NCI-H1930 (cell line): Measurements from ENCODE around the gene PTPRN2.
"Not testable (repeated sequence)": the region's sequence is repeated elsewhere in the genome, so short reads cannot be mapped to it uniquely, and the experiment has no call there.

Experiments
- DNase-seq, 2 experiments: peaks; one replicate each; lab custom pipeline; 2025; lab: John Stamatoyannopoulos, UW

Gene PTPRN2

GRCh38 chr7:157793973-157794745, 793.5 kb downstream of the PTPRN2 start:
- no peak for DNase-seq

GRCh38 chr7:157793087-157793353, 794.6 kb downstream of the PTPRN2 start:
- DNase-seq, result no peak

DNA sequence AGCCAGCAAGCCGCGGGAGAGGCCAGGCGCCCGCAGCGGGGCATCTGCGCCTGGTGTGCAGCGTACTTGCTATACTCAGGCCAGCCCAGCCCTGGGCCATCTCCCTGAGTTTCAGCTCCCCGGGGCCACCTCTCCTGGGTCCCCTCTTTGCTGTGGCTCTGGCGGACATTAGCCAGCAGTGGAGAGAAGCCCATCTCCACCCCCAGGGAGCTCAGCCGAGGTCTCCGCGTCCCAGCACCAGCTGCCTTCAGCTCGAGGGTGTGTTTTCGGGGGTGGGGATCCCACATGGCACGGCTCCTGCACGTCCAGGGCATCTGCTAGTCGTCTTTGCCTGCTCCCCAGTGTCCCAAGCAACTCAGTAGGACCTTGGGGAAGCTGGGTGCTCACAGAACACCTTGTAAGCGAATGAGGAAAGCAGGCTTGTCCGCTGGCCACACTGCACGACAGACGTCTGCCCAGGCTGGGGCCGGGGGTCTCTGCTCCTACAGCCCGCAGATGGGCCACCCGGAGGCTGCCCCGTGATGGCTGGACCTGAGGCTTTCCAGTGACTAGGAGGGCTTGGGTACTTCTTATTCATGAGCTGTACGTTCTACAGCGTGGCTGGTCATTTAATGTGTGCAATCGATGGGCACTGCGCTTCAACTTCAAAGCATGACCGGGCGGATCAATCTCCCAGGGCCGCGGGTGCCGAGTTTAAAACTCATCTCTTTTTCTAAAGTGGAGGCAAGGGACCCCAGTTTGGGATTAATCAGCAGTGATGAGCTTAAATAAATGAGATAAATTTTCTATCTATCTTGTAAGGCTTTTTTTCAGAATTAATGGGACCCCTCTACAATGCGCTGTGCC, 795.2 kb downstream of the PTPRN2 start:
- DNase-seq, result no peak

GRCh38 chr7:157791666-157792065, 796.0 kb downstream of the PTPRN2 start:
- no peak for DNase-seq

DNA sequence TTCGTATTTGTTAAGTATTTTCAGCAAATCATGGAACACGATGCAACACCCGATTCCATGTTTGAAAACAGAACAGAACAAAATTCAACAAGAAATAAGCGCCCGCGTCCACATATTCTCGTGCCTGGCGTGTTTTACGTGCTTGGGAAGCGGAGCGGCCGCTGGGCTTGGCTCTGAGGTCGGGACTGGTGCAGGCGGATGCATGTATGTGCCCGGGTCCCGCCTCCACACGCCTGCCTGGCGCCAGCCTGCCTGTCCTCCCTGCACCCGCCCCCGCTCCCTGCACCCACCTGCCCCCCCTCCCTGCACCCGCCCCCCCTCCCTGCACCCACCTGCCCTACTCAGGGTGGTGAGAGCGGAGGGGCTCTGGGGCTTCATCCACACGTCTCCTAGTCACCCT, 796.4 kb downstream of the PTPRN2 start:
- DNase-seq, result no peak

GRCh38 chr7:157789942-157790341, 797.7 kb downstream of the PTPRN2 start:
- no peak for DNase-seq

- no peak for DNase-seq
Observed at GRCh38 chr7:157789094-157789493, 798.5 kb downstream of the PTPRN2 start.

GRCh38 chr7:157788573-157788972, 799.0 kb downstream of the PTPRN2 start:
- no peak for DNase-seq

GRCh38 chr7:157787275-157787701, 800.3 kb downstream of the PTPRN2 start:
- DNase-seq, result no peak

DNA sequence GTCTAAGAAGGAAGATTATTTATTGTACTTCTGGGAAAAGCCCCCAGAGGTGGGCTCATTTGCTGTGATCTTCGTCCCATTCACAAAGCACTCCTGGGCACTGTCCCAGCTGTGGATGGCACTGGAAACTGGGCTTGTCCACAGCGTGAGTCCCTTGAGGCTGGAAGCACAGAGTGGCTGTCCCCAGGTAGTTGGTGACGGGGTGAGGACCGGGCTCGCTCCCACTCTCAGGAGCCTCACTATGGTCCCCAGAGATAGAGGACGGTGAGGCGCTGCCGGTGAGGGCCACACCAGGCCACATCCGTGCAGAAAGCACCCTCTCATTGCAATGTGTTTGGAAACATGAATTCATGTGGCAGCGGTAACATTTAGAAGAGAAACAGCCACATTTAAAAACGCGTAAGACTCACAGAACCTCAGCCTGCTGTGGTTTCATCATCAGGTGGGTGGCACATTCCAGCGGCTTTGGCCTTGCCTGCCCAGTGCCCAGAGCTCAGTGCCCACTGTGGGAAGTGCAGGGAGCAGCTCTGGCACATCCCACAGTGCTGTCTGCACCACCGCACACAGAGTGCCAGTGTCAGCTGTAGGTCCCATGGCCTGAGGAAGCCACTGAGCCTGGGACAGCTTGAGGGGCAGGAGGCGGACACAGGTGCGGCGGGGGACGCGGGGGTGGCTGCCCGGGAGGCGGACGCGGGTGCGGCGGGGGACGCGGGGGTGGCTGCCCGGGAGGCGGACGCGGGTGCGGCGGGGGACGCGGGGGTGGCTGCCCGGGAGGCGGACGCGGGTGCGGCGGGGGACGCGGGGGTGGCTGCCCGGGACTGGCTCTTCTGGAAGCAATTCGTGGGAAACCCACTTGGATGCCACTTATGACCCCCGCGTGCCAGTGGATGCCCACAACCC, 801.0 kb downstream of the PTPRN2 start:
- DNase-seq, result no peak

GRCh38 chr7:157785486-157786186, 802.0 kb downstream of the PTPRN2 start:
- no peak for DNase-seq

DNA sequence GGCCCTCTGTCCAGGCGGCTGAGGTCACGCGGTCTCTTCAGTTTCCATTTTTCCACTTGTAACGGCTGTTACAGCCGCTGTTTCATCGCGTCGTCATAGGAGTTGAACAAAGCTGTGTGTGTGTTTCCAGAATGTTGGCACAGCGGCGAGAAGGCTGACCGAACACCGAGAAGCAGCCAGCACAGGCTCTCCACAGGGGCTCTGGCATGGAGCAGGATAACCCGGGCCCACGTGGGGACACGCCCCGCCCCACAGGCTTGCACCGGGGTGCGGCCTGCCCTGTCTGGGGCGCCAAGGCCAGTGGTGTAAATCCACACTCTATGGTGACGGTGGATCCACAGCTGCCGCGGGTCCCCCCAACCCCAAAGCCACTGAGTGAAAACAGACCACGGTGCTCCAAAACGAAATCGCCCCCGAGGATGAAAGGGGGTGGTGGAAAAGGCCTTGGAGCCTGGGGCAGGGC, 802.6 kb downstream of the PTPRN2 start:
- DNase-seq, result no peak

DNA sequence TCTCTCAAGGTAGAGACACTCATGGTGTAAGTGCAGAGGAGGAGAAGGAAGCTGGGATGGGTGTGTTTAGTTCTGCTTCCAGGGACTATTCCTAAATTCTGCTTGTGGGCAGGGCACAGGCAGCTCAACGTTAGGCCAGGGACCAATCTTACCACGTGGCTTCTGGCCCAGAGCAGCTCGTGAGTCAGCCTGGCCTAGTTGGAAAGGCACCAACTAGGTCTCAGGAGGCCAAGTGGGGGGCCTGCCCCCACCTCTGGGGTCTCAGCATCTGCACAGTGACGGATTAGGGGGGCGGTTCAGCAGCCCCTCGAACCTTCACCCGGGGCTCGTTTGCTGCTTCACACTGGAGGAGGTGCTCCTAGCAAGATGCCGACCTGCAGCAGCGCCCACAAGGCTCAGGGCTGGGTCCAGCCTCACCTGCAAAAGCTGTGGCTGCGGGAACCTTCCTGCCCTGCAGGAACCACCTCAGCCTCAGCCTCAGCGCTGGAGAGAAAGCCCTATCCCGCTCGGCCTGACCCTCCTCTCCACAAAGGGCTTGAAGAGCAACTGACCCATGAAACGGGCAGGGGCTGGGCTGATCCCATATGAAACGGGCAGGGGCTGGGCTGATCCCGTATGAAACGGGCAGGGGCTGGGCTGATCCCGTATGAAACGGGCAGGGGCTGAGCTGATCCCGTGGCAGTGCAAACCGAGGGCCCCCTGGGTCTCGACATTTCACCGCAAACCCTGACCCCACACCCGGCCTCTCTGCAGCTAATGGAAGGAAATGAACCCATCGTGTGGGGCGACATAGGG, 803.4 kb downstream of the PTPRN2 start:
- no peak for DNase-seq

GRCh38 chr7:157782041-157782440, 805.6 kb downstream of the PTPRN2 start:
- DNase-seq, result no peak

GRCh38 chr7:157780721-157781120, 806.9 kb downstream of the PTPRN2 start:
- DNase-seq, result no peak

GRCh38 chr7:157780312-157780711, 807.3 kb downstream of the PTPRN2 start:
- DNase-seq, result no peak

GRCh38 chr7:157779206-157779605, 808.4 kb downstream of the PTPRN2 start:
- DNase-seq, result no peak

- DNase-seq, result not testable (repeated sequence)
Observed at GRCh38 chr7:157777194-157777762, 810.3 kb downstream of the PTPRN2 start.

DNA sequence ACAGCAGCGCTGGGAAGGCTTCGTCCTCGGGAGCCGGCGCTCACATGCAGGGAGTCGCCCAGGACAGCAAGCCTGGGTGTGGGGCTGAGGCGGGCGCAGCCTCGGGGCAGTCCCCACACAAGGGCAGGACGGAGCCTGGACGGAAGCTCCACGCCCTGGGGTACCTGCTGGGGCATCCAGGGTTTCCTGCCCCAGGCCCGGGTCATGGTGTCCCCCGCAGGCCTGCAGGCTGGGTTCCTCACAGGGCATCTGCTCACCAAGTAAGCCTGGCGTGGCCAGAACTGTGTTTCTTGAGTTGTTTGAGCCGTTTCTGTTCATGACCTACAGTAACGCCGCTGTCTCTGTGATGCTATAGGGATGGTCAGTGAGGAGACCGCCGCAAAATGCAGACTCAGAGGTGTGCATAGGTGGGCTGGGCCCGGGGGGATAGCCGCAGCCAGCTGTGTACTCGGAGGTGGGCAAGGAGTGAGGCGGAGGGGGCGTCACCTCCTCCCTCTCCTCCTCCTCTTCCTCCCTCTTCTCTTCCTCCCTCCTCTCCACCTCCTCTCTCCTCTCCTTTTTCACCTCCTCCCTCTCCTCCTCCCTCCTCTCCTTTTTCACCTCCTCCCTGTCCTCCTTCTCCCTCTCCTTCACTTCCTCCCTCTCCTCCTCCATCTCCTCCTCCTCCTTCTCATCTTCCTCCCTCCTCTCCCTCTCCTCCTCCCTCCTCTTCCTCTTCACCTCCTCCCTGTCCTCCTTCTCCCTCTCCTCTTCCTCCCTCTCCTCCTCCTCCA, 811.9 kb downstream of the PTPRN2 start:
- DNase-seq, result no peak
